ENCODE data around the gene LILRB5.

Gene LILRB5

DNA sequence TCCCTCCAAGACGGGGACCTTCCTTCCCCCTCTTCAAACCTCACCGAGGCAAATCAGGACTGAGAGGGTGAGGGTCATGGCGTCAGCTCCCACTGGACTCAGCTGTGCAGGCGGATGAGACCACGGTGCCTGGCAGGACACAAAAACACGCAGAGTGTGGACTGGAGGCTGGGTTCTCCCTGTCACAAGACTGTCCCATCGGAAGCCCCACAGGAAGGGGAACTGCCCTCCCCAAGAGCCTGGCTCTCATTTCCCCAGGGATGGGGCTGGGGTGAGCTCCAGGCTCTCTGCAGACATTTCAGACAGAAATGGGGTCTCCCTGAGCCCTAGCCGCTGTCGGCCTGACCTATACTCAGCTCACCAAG is at the start of gene LILRB5:
TSS of gene LILRB5 (minus strand) at position 158 of the 365 bp plus-strand sequence. CDS start at position 78, 80 bp downstream.
- DNase-seq (ENCODE audit: low read depth in 2 of 2): no peak
- no peak for TF ChIP-seq CTCF (IDR thresholded peaks at IDR 0.05; ENCODE audit: low read depth, low read length)
- no peak within 1 kb of the TSS for H3K4me3 ChIP-seq (replicated peaks in 1 of 2; ENCODE audit: low read depth in 2 of 2, low read length in 2 of 2)

- DNase-seq (ENCODE audit: low read depth in 2 of 2): no peak
Measured at GRCh38 chr19:54305141-54305540, 48.1 kb upstream of the LILRB5 start.

GRCh38 chr19:54302257-54302656 is 45.2 kb upstream of the LILRB5 start:
- H3K4me3 ChIP-seq (replicated peaks in 1 of 2; ENCODE audit: low read depth in 2 of 2, low read length in 2 of 2): no peak overlapping the region
- no peak for TF ChIP-seq CTCF (IDR thresholded peaks at IDR 0.05; ENCODE audit: low read depth, low read length)
- DNase-seq (ENCODE audit: low read depth in 2 of 2): no peak

More at GRCh38 chr19:54305141-54305540, 48.1 kb upstream of the LILRB5 start:
- no peak overlapping the region for H3K4me3 ChIP-seq (replicated peaks in 1 of 2; ENCODE audit: low read depth in 2 of 2, low read length in 2 of 2)
- TF ChIP-seq CTCF (IDR thresholded peaks at IDR 0.05; ENCODE audit: low read depth, low read length): no peak

DNA sequence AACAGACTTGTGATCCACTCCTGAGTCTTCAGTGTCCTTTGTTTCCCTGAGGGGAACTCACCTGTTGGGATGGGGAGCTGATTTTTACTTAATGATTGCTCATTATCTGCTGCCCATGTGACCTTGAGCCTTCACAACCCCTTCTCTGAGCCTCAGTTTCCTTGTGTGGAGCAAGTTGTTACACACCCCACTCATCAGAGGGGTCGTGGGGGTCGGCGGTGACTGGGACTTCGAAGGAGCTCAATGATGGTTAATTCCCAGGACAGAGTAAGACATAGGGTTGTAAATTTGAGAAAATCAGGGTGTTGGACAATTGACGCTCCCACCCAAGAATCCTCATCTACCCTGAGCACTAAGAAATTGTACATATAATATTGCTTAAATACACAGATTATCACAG is 42.4 kb upstream of the LILRB5 start:
- DNase-seq (ENCODE audit: low read depth in 2 of 2): no peak
- no peak for TF ChIP-seq CTCF (IDR thresholded peaks at IDR 0.05; ENCODE audit: low read depth, low read length)
- no peak overlapping the region for H3K4me3 ChIP-seq (replicated peaks in 1 of 2; ENCODE audit: low read depth in 2 of 2, low read length in 2 of 2)

GRCh38 chr19:54299126-54299498 is 42.0 kb upstream of the LILRB5 start:
- no peak for DNase-seq (ENCODE audit: low read depth in 2 of 2)
- TF ChIP-seq CTCF (IDR thresholded peaks at IDR 0.05; ENCODE audit: low read depth, low read length): no peak
- H3K4me3 ChIP-seq (replicated peaks in 1 of 2; ENCODE audit: low read depth in 2 of 2, low read length in 2 of 2): no peak overlapping the region

DNA sequence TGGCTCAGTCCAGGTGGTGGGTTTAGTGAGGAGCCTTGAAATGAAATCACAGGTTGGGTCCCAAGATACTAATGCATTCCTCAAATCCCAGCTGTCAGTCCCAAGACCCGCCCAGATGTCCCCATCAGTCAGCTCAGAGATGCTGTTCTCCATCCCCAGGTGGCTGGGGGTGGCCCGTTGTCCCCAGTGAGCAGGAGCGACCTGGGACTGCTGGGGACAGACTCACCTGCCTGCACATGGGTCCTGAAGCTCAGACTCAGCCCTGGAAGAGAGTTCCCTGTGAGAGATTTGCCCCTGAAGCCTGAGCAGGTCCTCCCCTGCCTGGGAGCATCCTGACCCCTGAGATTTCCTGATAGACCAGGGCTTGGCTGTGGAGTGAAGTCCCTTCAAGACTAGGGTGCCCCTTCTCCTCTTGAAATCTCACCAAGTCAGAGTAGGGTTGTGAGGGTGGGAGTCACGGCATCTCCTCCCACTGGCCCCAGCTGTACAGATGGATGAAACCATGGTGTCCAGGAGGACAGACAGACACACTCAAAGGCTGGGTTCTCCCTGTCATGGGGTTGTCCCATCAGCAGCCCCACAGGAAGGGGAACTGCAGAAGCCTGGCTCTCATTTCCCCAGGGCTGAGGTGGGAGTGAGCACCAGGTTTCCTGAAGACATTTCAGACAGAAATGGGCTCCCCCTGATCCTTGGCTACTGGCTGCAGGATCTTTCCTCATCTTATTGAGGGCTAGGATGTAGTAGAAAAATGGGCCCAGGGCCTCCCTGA is 41.5 kb upstream of the LILRB5 start:
- no peak overlapping the region for H3K4me3 ChIP-seq (replicated peaks in 1 of 2; ENCODE audit: low read depth in 2 of 2, low read length in 2 of 2)
- DNase-seq (ENCODE audit: low read depth in 2 of 2): no peak
- no peak for TF ChIP-seq CTCF (IDR thresholded peaks at IDR 0.05; ENCODE audit: low read depth, low read length)
